Astrocyte of the cerebellum (primary cell): ENCODE data around the gene SCYGR3.

Source experiments
- DNase-seq: peaks from one replicate; pipeline ENCODE4 v3.0.0-alpha.2; 2011; ENCODE audit warnings: low read depth
- H3K4me3 ChIP-seq: 2 replicates; pipeline ENCODE4 v1.5.1; 2011; ENCODE audit warnings: mild to moderate bottlenecking, low read depth, low read length, moderate library complexity
- in situ Hi-C: cut with HindIII; loops from 2 replicates; pipeline ENCODE4 v1.10.0; 2017; ENCODE audit warnings: low sequenced_read_pairs
- TF ChIP-seq, protein P1 (sequence below): IDR thresholded peaks from 2 replicates; pipeline ENCODE4 v1.5.1; 2012; ENCODE audit warnings: low read length, low read depth, moderate library complexity, mild to moderate bottlenecking; ENCODE audit errors: missing control alignments

SCYGR3 gene

GRCh38 chr2:227653419-227653818 is 38.8 kb upstream of the SCYGR3 start:
- no peak for DNase-seq
- TF ChIP-seq, protein P1, sequence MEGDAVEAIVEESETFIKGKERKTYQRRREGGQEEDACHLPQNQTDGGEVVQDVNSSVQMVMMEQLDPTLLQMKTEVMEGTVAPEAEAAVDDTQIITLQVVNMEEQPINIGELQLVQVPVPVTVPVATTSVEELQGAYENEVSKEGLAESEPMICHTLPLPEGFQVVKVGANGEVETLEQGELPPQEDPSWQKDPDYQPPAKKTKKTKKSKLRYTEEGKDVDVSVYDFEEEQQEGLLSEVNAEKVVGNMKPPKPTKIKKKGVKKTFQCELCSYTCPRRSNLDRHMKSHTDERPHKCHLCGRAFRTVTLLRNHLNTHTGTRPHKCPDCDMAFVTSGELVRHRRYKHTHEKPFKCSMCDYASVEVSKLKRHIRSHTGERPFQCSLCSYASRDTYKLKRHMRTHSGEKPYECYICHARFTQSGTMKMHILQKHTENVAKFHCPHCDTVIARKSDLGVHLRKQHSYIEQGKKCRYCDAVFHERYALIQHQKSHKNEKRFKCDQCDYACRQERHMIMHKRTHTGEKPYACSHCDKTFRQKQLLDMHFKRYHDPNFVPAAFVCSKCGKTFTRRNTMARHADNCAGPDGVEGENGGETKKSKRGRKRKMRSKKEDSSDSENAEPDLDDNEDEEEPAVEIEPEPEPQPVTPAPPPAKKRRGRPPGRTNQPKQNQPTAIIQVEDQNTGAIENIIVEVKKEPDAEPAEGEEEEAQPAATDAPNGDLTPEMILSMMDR: no peak
- in situ Hi-C loops: no loop called here
- no peak overlapping the region for H3K4me3 ChIP-seq

DNA sequence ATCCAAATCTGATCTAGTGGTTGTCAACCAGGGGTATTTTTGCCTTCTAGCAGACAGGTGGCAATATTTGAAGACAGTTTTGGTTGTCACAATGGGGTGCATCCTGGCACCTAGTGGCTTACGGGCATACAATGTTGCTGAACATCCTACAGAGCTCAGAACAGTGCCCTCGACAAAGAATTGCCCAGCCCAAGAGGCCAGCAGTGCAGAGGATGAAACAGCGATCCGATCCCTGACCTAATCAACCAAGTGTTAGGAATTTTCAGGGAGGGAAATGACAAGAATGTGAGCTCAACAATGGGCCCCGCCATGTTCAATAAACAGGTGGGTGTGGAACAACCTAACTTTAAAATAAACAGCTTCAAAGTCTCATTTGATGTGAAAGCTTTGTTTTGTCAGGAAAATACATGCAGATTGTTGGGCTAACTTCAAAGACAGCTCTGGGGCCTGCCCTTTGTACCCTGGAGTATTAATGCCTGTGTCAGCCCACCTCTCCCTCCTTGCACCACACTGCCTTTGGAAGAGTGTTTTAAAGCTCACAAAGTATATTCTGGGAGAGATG is 29.4 kb upstream of the SCYGR3 start:
- in situ Hi-C loops: no loop called here
- no peak for DNase-seq
- TF ChIP-seq, protein P1: no peak
- H3K4me3 ChIP-seq: no peak overlapping the region

GRCh38 chr2:227642656-227643055 is 28.0 kb upstream of the SCYGR3 start:
- DNase-seq: no peak
- H3K4me3 ChIP-seq: no peak overlapping the region
- in situ Hi-C loops: no loop called here
- TF ChIP-seq, protein P1: no peak

DNA sequence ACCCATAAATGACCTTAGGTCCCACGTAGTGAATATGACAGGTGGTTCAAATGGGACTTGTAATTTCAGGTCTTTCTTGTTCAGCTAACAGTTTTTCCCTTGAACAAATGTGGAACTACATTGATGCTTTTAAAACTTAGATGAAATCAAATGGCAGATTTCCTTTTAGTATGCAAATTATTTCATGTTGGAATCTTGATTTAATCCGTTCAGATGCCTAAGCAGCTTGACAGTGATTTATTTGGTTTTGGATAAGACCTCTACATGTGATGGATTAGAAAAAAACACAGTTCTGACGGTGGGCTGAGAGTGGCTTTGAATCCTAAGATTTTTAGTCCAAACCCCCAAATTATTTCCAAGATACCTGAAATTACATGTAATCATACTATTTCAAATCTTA is 19.6 kb upstream of the SCYGR3 start:
- no peak overlapping the region for H3K4me3 ChIP-seq
- DNase-seq: no peak
- in situ Hi-C loops: loop anchor here (5.0 kb wide), 1 partner anchor 52 kb away; no protein-coding TSS in a partner anchor
- TF ChIP-seq, protein P1: no peak

DNA sequence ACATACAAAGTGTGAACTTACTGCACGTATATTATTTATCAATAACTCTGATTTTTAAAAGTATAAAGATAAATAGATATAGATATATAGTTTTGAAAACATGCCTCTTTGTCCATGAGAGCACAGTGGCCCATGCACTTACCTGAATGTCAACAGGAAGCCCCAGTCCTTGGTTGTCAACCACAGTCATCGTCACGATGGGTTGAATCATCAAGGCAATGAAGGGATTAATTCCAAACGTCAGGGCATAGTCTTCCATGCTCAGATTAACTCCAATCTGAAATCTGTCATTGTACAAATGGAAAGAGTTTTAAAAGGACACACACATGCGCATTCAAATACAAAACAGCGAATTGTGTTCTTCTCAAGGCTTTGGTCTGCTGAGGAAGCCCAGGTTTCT is 18.2 kb upstream of the SCYGR3 start:
- no peak for DNase-seq
- no peak overlapping the region for H3K4me3 ChIP-seq
- in situ Hi-C loops: loop anchor here (5.0 kb wide), 1 partner anchor 51 kb away; no protein-coding TSS in a partner anchor
- TF ChIP-seq, protein P1: no peak

DNA sequence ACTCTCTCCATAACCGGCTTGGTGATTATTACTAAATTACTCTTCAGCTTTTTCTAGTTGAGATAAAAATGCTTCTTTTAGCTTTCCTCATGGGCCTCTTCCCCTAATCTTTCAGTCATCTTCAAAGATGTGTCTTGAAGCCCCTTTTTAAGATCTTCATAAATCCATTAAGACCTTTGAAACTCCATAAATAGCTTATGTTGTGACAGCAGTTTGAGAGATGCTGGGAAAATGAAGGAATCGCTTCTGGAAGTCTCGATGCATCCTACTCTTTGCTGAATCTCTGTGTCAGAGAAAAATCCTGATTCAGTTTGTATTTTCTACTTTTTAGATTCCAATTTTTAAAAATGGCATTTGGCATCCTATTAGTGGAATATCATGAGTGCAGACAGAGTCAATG is 15.7 kb upstream of the SCYGR3 start:
- no peak for DNase-seq
- TF ChIP-seq, protein P1: no peak
- H3K4me3 ChIP-seq: no peak overlapping the region
- in situ Hi-C loops: loop anchor here (5.0 kb wide), 1 partner anchor 48 kb away; no protein-coding TSS in a partner anchor

DNA sequence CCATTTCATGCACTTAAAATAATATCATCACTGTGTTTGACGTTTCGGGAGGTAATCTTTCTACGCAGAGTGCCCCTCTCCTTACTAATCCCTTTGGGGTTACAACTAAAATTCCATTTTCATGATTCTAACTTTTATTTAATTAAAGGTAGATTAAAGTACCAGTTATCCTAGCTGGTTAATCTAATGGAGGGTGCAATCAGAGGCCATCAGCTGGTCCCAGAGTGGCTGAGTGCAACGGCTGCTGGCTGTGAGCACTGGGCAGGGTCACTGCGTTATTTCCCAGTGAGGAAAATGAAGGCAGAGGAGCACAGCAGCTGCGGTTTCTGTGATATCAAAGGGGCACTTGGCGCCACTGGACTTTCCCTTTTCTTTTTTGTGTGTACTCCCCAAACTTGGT is 14.8 kb upstream of the SCYGR3 start:
- H3K4me3 ChIP-seq: no peak overlapping the region
- TF ChIP-seq, protein P1: no peak
- in situ Hi-C loops: no loop called here
- no peak for DNase-seq
